HPDE6-E6E7 (cell line): ENCODE measurements around the gene NACAD.

Experiments used
- DNase-seq: peaks from one replicate; pipeline ENCODE4 v3.0.0; 2011; ENCODE audit warnings: missing footprints; ENCODE audit errors: extremely low spot score

Gene NACAD

DNA sequence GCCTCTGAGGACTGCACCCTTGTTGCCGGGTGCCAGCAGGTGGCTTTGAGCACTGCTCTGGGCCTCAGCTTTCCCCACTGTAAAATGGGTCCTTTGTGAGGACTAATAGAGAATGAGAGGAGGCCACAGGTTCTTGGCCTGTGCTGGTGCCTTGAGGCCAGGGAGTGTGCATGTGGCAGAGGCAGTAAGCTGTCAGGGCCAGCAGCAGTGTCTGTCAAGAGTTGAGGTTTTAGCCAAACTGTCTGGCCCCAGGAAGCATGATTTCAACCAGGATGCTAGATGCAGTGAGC lies 13.5 kb downstream of the NACAD start:
- DNase-seq: no peak

GRCh38 chr7:45074528-45075354 lies 14.0 kb downstream of the NACAD start:
- DNase-seq: no peak

DNA sequence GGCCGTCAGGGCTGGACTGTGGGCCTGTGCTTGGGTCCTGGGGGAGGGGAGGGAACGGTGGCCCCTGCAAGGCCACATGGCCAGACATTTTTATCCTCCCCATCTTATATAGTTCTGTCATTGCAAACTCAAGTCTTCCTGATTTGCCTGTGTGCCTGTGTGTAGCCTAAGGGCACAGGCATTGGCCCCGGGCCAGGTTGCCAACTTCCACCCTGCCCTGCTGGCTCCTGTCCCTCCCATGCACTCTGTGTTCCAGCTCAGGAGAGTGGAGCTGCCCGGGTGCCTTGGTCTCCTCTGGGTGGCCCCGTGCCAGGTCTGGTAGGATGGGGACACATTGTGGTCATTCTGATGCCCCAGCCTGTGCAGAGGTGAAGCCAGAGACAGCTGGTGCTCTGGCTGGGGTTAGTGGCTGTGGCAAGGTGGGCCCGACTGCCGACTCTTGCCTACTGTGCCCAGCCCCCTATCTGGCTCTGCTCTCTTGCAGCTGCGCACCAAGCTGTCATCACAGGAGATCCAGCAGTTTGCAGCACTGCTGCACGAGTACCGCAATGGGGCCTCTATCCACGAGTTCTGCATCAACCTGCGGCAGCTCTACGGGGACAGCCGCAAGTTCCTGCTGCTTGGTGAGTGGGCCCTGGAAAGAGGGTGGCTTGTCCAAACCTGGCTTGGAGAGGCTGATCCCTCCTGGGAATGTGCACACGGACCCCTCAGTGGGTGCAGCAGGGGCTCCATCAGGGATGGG lies 14.8 kb downstream of the NACAD start:
- no peak for DNase-seq

GRCh38 chr7:45073031-45073785 lies 15.6 kb downstream of the NACAD start:
- no peak for DNase-seq

DNA sequence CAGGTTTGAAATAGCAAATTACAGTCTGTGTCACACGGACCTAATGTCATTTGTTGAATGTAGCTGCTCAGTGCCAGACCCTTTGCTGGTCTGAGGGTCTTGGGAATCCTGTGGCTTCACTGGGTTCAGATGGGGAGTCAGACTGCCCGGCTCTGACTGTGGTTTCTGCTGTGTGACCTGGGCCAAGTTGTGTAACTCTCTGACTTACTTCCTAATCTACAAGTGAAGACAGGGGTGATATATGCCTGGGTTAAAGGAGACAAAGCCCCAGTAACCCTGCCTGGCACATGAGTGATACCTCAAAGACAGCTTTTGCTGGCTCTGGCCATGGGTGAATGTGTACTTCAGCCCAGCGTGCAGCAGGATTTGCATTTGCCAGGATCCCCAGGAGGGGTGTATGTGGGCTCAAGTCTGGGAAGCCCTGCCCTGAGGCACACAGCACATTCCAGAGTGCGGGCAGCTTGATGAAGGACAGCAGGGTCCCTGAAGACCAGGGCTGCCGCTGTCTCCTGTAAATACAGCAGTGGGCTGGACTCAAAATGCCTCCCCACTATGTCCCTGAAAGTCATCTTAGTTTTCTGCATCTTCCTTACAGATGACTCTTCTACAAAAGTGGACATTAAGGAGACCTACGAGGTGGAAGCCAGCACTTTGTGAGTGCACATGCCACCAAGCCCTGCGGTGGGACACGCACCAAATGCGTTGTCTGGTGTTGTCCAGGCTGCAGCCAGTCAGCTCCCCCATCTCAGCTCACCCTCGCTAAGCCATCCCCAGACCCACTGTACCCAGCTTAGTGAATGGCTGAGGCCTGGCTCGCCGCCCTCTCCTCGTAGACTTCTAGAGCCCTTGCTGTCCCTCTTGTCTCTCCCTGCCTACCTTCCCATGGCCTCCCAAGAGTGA lies 16.4 kb downstream of the NACAD start:
- DNase-seq: no peak

- DNase-seq: no peak
Measured at GRCh38 chr7:45071528-45071927, 17.2 kb downstream of the NACAD start.

DNA sequence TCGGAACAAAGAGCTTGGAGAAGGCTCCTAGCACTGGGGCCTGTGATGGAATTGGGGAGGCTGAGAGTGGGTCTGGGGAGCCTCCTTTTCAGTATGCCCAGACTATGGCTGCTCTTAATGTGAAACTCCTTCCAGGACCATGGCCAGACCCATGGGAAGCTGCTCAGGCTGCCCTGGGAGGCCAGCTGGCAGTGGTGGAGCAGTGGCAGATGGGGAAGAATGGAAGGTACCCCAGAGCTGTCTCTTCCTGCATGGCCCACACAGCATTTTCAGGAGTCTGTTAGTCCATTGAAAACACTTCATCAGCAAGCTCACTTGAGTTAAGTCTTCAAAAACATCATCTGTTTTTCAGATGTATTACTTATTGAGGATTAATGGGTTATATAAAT lies 18.5 kb downstream of the NACAD start:
- no peak for DNase-seq

DNA sequence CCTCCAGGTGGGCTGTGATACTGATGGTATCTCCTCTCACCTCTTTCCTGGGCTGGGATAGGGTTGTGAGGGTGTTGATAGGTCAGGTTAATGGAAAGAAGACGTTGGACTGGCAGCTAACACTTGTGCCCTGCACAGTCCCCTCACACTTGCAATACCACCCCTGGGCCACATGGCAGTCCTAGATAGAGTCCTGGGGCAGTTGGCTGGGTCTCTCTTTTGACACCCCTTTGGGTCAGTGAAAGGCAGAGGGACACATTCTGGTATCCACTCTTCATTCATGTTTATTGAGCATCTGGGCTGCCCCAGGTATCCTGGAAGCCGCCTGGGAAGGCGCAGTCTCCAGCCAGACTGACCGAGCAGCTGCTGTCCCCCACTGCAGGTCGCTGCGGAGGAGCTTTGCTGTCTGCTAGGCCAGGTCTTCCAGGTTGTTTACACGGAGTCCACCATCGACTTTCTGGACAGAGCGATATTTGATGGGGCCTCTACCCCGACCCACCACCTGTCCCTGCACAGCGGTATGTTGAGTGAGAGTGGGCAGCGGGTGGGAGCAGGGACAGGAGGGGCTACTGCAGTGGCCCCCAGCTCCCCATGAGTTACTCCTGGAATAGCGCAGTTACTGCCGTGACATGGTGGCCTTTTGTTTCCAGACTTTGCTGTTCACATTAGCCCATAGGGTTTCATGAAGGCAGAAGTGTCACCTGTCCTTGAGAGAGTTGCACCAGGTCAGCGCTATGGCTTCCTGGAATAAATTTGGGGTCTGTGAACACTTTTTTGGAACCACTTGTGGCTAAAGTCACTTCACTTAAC lies 19.1 kb downstream of the NACAD start:
- DNase-seq: no peak

DNA sequence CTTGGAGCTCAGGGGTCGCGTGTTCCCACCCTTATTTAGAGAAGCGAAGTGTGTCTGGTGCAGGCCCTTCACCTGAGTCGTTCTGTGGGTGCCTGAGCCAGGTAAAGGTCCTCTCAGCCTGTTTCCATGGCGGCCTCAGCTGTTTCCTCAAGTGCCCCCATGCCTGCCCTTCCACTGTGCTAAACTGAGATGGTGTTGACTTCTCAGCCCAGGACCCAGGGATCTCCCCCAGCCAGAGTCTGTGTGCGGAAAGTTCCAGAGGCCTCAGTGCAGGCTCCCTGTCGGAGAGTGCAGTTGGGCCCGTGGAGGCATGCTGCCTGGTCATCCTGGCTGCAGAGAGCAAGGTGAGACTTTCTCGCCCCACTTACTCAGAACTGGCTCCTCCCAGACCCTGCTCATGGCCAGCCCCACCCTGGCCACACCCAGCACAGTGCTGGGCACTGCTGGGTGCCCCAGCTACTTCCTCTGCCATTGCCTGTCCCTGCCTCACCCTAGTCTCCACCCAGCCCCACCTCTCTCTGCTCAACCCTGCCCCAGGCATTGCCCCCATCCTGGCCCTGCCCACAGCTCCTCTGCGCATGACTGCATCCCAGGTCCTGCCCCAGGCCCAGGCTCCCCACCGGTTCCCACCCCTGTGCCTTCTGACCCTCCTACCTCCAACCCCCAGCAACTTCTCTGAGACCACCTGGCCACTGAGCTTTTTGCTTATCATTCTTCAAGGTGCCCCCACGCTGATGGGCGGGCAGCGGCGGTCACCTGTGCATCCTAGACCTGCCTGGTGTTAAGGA lies 20.3 kb downstream of the NACAD start:
- DNase-seq: no peak

DNA sequence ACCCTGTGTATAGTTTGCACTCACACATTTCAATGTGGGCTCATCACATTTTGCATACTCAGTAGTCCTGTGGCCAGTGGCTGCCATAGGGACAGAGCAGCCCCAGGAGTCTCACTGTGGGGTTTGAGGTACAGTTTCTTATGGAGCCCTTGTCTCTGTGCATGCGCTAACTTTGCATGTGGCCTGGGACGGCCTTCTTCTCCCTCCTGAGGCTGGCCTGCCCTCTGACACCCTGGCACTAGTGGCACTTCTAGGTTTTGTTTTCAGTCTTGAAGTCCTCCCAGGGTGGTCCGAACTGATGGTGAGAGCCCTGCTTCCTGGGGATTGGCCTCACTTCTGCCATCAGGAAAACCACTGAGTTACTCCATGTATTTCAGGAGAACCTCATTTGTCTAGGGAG lies 21.2 kb downstream of the NACAD start:
- no peak for DNase-seq

DNA sequence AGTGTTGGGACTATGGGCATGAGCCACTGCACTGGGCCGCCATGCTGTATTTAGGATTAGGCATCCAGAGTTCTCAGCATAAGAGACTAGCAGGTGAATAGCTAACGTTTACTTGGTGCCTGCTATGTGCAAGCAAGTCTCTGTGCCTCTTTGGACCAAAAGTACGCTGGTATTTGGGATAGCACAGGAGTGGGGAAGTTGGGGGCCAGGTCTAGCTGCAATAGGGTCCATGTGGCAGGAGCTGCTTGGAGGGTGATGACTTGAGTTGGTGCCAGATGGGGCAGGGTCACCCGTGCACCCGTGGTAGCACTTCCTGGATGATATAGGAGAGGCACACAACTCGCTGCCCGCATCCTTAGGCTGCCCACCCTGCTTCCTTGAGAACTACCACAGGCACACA lies 22.4 kb downstream of the NACAD start:
- DNase-seq: no peak

GRCh38 chr7:45065031-45065995 lies 23.5 kb downstream of the NACAD start:
- no peak for DNase-seq

DNA sequence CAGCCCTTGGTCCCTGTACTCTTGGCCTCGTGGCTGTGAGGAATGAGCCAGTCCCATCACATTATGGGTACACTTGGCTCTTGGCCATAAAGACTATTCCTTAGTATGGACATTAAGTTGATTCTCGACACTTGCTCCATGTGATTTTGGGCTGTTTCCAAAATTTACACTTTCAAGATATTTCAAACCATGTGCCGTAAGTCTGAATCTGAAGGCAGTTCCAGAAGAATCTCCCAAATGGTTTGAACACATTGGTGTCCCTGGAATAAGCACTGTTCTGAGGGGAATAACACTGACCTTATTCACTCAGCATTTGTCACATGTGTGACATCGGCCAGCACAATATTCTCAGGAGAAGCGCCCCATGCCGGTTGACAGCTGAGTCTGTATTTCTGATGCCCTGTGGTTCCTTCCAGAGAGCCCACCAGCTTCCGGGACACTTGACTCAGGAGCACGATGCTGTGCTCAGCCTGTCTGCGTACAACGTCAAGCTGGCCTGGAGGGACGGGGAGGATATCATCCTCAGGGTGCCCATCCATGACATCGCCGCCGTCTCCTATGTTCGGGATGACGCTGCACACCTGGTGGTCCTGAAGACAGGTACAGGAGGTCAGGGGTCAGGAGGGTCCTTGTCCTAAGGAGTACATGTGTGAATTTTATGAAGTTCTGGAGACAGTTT lies 24.6 kb downstream of the NACAD start:
- DNase-seq: no peak

GRCh38 chr7:45061806-45062425 lies 26.9 kb downstream of the NACAD start:
- no peak for DNase-seq

GRCh38 chr7:45061352-45061751 lies 27.4 kb downstream of the NACAD start:
- DNase-seq: no peak

GRCh38 chr7:45060295-45060694 lies 28.5 kb downstream of the NACAD start:
- no peak for DNase-seq

DNA sequence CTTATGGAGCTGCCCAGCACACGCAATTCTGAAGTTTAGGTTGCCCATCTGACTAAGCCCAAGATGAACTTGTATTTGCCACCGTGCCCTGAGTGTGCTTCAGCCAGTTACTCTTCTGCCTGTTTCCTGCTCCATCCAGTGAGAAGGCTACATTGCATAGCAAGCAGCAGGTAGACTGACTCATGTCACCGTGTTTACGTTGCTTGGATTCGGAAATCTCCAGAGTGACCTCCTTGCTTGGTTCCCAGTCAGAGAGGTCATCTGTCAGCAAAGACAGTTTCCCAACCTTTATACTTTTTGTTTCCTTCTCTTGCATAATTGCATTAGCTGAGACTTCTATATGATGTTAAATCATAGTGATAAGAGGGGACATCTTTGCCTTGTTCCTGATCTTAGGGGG lies 30.9 kb downstream of the NACAD start:
- DNase-seq: no peak
